Bronchial epithelial cell (primary cell): ENCODE results near the gene CDK15. TPM values are rescaled to one million over a fixed set of nuclear protein-coding genes. Genes with fewer than 3 reads are reported as not detected.

Experiments
- DNase-seq: peaks from one replicate; pipeline ENCODE4 v3.0.0-alpha.2; 2010; ENCODE audit warnings: low read depth
- FAIRE-seq: peaks from 2 replicates; lab custom pipeline; 2011; peaks lifted over from hg19 to GRCh38; lab: Jason Lieb, UNC
- H3K27me3 ChIP-seq: 2 replicates; pipeline ENCODE4 v1.5.1; 2011; ENCODE audit warnings: low read length; ENCODE audit not compliant: control insufficient read depth, insufficient read depth
- H3K36me3 ChIP-seq: 2 replicates; pipeline ENCODE4 v1.5.1; 2011; ENCODE audit warnings: low read length; ENCODE audit not compliant: control insufficient read depth, insufficient read depth
- H3K4me3 ChIP-seq: 2 replicates; pipeline ENCODE4 v1.5.1; 2011; ENCODE audit warnings: mild to moderate bottlenecking, low read depth, low read length, control low read depth
- CTCF ChIP-seq: IDR thresholded peaks from 2 replicates; pipeline ENCODE4 v1.5.1; 2011; ENCODE audit warnings: mild to moderate bottlenecking, moderate library complexity, low read length, control low read depth, inconsistent platforms; ENCODE audit not compliant: insufficient read depth, severe bottlenecking
- total RNA-seq: library from RNA; depleted of rRNA; stranded (reverse); fragments of >200 nt; gene quantifications from 2 replicates; pipeline ENCODE4 v1.2.1, GENCODE V29; 2014

Gene CDK15
- total RNA-seq, 1 donor from 2014 or later: 0.26 TPM

DNA sequence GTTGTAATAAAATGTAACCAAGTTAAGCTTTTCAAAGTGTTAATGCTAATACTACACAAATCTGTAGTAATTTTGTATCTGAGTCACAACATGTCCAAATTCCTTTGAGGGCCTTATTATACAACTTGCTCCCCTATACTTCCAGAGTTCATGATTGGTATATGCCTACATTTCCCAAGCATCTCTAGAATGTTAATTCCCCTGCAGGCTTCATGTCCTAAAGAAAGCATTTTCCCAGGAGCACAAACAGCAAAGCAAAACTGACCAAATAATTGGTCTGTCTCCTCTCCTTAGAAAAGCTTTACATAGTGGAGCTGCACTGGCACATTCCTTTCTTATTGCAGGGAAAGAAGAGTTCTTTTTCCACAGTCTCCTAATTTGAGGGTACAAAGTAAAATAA is 29.3 kb upstream of the CDK15 start:
- no peaks in the 10 kb centered on the region for H3K36me3 ChIP-seq
- TF ChIP-seq CTCF: no peak
- DNase-seq (no peak), FAIRE-seq (no peak)
- no peak overlapping the region for H3K4me3 ChIP-seq
- H3K27me3 ChIP-seq: no peaks in the 10 kb centered on the region

DNA sequence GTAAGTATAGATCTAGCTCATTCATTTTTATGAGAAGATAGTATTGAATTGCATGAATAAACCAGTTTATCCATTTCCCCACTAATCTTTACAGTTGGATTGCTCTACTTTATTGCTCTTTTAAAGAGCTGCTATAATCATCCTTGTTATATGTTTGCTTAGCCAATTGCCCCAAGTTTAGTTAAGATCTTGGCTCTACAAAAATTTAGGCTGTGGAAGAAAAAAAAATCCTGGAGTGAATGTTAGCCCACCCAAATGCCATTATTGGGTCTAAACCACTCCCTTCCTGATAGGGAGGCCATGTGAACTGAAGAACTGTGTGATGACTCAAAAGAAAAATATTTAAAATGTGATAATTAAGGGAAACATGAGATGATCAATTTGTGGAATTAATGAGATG is 28.5 kb upstream of the CDK15 start:
- no peaks in the 10 kb centered on the region for H3K27me3 ChIP-seq
- no peaks in the 10 kb centered on the region for H3K36me3 ChIP-seq
- no peak overlapping the region for H3K4me3 ChIP-seq
- DNase-seq (no peak), FAIRE-seq (no peak)
- TF ChIP-seq CTCF: no peak

- DNase-seq: peak; percentile 18
- Histone ChIP-seq H3K27me3 (no peaks in the 10 kb centered on the region), H3K36me3 (no peaks in the 10 kb centered on the region), H3K4me3 (peak overlapping the region; percentile 72)
- TF ChIP-seq CTCF: no peak
- FAIRE-seq: no peak
Measured at GRCh38 chr2:201779901-201780673, 26.2 kb upstream of the CDK15 start.

DNA sequence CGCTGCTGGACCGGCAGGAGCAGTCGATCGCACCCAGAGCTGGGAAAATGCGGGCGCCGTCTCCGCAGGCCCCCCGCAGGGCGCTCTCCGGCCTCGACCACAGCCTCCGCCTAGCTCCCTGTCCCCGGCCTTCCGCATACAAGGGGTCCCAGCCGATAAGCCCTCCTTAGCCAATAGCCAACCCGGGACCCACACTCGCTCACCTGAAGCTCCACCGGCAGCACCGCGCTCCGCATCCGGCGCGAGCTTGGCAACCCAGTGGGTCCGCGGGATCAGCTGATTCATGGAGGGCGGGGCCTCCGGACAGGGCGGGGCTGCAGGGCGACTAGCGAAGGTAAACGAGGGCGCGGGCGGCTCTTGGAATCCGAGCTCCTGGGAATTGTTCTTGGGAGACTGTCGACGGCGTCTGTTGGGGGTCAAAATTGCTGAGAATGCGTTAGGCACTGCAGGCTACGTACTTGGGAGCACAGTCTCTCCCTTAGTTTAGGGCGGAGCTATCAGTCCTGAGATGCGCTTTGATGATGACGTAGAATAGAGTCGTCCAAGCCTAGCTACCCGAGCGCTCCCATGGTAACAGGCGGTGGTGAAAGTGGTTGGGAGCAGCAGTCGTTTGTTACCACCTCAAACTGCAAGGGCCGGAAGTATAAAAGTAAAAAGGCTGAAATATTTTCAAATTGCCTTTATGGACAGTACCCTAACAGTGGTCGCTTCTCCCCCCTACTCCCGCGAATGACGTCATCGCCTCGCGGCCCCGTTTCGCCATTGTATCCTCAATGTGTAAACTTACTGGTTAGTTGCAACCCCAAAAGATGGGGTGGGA is 25.5 kb upstream of the CDK15 start, which contains the start of gene ALS2:
Gene ALS2, minus strand, starts transcription at position 260 of the 820 bp plus-strand sequence. CDS start 12,048 bp downstream, outside the sequence.
- DNase-seq (peak; percentile 98), FAIRE-seq (peak; percentile 96)
- no peak for TF ChIP-seq CTCF
- no peaks in the 10 kb centered on the region for H3K27me3 ChIP-seq
- peak within 1 kb of the TSS; percentile 72 for H3K4me3 ChIP-seq
- H3K36me3 ChIP-seq: no peaks in the 10 kb centered on the region

DNA sequence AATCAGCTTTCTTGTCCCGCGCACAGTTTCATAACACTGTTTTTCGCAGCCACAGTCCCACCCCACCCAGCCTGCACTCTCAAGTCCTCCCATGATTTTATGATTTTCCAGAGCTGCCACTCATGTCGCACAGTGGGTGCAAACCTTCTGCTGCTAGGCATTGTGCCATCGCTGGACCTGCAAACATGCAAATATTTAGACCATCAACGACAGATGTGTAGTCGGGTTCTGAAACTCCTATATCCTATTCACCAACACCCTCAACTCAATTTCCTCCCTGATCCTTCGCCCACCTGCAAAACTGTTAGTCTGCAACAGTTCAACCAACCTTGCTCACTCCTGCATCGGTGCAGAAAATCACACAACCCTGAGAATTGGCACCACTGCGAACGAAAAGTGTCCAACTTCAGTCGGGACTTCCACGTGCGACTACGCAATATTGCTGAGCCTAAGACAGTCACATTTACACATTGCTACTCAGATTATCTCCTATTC is 24.7 kb upstream of the CDK15 start:
- DNase-seq (no peak), FAIRE-seq (no peak)
- Histone ChIP-seq H3K4me3 (peak overlapping the region; percentile 72), H3K27me3 (no peaks in the 10 kb centered on the region), H3K36me3 (no peaks in the 10 kb centered on the region)
- TF ChIP-seq CTCF: no peak
